Parathyroid adenoma (tissue), 2 donors: ENCODE data around the gene ERBIN.
"Not testable (repeated sequence)": the region's sequence is repeated elsewhere in the genome, so short reads cannot be mapped to it uniquely, and the experiment has no call there.

ENCODE experiments used
- H2AFZ ChIP-seq: fragments of 300-600 bp; sonication (generic); one replicate; pipeline ENCODE4 v1.7.0; 2017; ENCODE audit warnings: antibody characterized with exemption, mild to moderate bottlenecking
- H3K27ac ChIP-seq: fragments of 300-600 bp; sonication (generic); one replicate; pipeline ENCODE4 v1.7.0; 2017
- H3K27me3 ChIP-seq: fragments of 300-600 bp; sonication (generic); one replicate; pipeline ENCODE4 v1.7.0; 2017; ENCODE audit warnings: low read length; ENCODE audit not compliant: control insufficient read depth, insufficient read depth
- H3K36me3 ChIP-seq: fragments of 300-600 bp; sonication (generic); one replicate; pipeline ENCODE4 v1.7.0; 2017; ENCODE audit warnings: low read length; ENCODE audit not compliant: control insufficient read depth, insufficient read depth
- H3K4me1 ChIP-seq: fragments of 300-600 bp; sonication (generic); one replicate; pipeline ENCODE4 v1.7.0; 2017; ENCODE audit warnings: control low read depth
- H3K4me2 ChIP-seq: fragments of 300-600 bp; sonication (generic); one replicate; pipeline ENCODE4 v1.7.0; 2017; ENCODE audit warnings: low read length
- H3K4me3 ChIP-seq: fragments of 300-600 bp; sonication (generic); one replicate; pipeline ENCODE4 v1.7.0; 2017; ENCODE audit warnings: low read depth, low read length
- H3K79me2 ChIP-seq: fragments of 300-600 bp; sonication (generic); one replicate; pipeline ENCODE4 v1.7.0; 2017; ENCODE audit warnings: control low read depth
- H3K9ac ChIP-seq: fragments of 300-600 bp; sonication (generic); one replicate; pipeline ENCODE4 v1.7.0; 2017; ENCODE audit warnings: mild to moderate bottlenecking
- H3K9me3 ChIP-seq: fragments of 300-600 bp; sonication (generic); one replicate; pipeline ENCODE4 v1.7.0; 2017; ENCODE audit warnings: low read length; ENCODE audit not compliant: control insufficient read depth
- CTCF ChIP-seq: fragments of 300-600 bp; sonication (generic); IDR thresholded peaks from one replicate; pipeline ENCODE4 v1.7.0; 2017; ENCODE audit warnings: antibody characterized with exemption, mild to moderate bottlenecking
- donor health status: primary hyperparathyroidism.

The ERBIN gene

GRCh38 chr5:65969539-65970393 is 43.4 kb downstream of the ERBIN start:
- Histone ChIP-seq H3K4me3 (no peak overlapping the region), H3K4me1 (no peaks in the 10 kb centered on the region), H3K27ac (no peak overlapping the region), H3K9me3 (no peaks in the 10 kb centered on the region), H3K79me2 (peaks cover 37% of the 10 kb centered on the region), H3K4me2 (no peak overlapping the region), H3K9ac (no peak overlapping the region), H2AFZ (no peak overlapping the region), H3K36me3 (no peaks in the 10 kb centered on the region), H3K27me3 (no peaks in the 10 kb centered on the region)
- TF ChIP-seq CTCF = no peak

- Histone ChIP-seq H3K27ac (no peak overlapping the region), H3K4me1 (no peaks in the 10 kb centered on the region), H3K27me3 (no peaks in the 10 kb centered on the region), H3K4me3 (no peak overlapping the region), H3K9me3 (no peaks in the 10 kb centered on the region), H3K36me3 (no peaks in the 10 kb centered on the region), H3K9ac (no peak overlapping the region), H3K79me2 (peaks cover 40% of the 10 kb centered on the region), H2AFZ (no peak overlapping the region), H3K4me2 (no peak overlapping the region)
- no peak for TF ChIP-seq CTCF
Observed at GRCh38 chr5:65970481-65971367, 44.3 kb downstream of the ERBIN start.

GRCh38 chr5:65971643-65972042 is 45.3 kb downstream of the ERBIN start:
- Histone ChIP-seq H3K9ac (no peak overlapping the region), H3K4me1 (no peaks in the 10 kb centered on the region), H3K4me3 (no peak overlapping the region), H3K27ac (no peak overlapping the region), H3K9me3 (no peaks in the 10 kb centered on the region), H2AFZ (no peak overlapping the region), H3K27me3 (no peaks in the 10 kb centered on the region), H3K79me2 (peaks cover 39% of the 10 kb centered on the region), H3K36me3 (no peaks in the 10 kb centered on the region), H3K4me2 (no peak overlapping the region)
- TF ChIP-seq CTCF = no peak

- H3K36me3 ChIP-seq, H3K9me3 ChIP-seq, H3K4me2 ChIP-seq, H3K4me3 ChIP-seq, H3K27me3 ChIP-seq, H2AFZ ChIP-seq, H3K9ac ChIP-seq, H3K4me1 ChIP-seq, H3K27ac ChIP-seq: not testable (repeated sequence)
- H3K79me2 ChIP-seq = peaks cover 34% of the 10 kb centered on the region
Observed at GRCh38 chr5:65972896-65973295, 46.5 kb downstream of the ERBIN start.

GRCh38 chr5:65978251-65978650 is 51.9 kb downstream of the ERBIN start:
- no peaks in the 10 kb centered on the region for H3K4me1 ChIP-seq
- peaks cover 37% of the 10 kb centered on the region for H3K79me2 ChIP-seq
- H2AFZ ChIP-seq = no peak overlapping the region
- no peak for TF ChIP-seq CTCF
- no peak overlapping the region for H3K4me3 ChIP-seq
- no peaks in the 10 kb centered on the region for H3K9me3 ChIP-seq
- no peak overlapping the region for H3K27ac ChIP-seq
- H3K9ac ChIP-seq = no peak overlapping the region
- H3K36me3 ChIP-seq = no peaks in the 10 kb centered on the region
- H3K4me2 ChIP-seq = no peak overlapping the region
- no peaks in the 10 kb centered on the region for H3K27me3 ChIP-seq
